HG03103 (cell line): ENCODE data around the gene RPS13.
"Not testable (repeated sequence)": the region's sequence is repeated elsewhere in the genome, so short reads cannot be mapped to it uniquely, and the experiment has no call there.

Source experiments
- ATAC-seq: cut with Tn5 transposase; IDR thresholded peaks from one replicate; pipeline ENCODE4 v1.9.1; 2021; ENCODE audit warnings: low read depth; ENCODE audit not compliant: unreplicated experiment

Gene RPS13

DNA sequence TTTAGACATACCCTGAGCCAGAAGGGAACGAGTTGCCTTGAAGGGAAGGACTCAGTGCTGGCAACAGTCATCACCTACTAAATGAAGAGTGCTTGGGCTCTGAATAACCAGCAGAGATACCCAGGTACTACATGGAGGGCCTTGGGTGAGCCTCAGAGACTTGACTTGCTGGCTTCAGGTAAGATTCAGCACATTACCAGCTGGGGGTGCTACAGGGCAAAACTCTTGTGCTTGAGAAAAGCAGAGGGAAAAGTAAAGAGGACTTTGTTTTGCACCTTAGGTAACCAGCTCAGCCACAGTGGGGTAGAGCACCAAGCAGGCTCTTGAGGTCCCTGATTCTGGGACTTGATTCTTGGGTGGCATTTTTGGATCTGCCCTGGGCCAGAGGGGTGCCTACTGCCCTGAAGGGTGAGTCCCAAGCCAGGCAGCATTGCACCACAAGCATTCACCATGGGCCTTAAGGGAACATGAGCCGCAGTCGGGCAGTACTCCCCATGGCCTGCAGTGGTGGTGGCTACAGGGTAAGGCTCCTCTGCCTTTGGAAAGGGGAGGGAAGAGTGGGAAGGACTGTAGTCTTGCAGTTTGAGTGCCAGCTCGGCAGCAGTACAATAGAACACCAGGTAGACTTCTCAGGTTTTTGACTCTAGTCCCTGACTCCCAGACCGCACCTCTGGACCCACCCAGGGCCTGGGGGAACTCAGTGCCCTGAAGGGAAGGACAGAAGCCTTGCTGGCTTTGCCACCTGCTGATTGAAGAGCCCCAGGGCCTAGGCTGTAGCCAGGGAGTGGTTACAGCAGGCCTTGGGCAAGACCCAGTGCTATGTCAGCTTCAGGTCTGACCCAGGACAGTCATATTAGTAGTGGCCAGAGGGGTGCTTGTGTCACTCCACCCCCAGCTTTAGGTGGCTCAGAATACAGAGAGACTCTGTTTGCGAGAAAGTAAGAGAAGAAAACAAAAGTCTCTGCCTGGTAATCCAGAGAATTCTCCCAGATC lies 40.5 kb downstream of the RPS13 start:
- no peak for ATAC-seq

DNA sequence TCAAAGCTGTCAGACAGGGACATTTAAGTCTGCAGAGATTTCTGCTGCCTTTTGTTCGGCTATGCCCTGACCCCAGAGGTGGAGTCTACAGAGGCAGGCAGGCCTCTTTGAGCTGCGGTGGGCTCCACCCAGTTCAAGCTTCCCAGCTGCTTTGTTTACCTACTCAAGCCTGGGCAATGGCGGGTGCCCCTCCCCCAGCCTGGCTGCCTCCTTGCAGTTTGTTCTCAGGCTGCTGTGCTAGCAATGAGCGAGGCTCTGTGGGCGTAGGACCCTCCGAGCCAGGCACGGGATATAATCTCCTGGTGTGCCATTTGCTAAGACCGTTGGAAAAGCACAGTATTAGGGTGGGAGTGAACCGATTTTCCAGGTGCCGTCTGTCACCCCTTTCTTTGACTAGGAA lies 43.4 kb downstream of the RPS13 start:
- ATAC-seq = not testable (repeated sequence)

DNA sequence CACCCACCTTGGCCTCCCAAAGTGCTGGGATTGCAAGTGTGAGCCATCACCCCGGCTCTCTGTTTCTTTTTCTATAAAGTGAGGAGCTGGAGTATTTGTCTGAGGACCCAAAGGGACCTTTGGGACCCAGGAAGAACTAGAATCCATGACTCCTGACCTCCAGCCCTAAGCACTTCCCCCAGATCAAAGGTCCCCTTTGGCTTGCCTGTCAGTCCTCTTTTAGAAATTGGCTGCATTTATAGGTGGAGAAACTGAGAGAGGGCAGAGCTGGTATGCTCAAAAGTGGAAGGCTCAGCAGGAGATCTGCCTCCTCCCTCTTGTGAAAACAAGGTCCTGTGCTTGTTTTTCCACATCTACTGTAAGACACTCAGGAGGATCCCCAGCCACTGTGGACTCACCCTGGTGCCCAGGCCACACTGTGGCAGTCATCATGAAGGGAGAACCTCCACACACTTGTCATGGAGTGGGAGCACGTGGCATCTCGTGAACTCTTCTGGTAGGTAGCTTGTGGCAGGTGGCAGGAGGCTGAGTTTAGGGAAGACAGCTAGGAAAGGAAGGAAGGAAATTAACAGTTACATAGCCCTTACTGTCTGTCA lies 50.9 kb downstream of the RPS13 start:
- no peak for ATAC-seq

DNA sequence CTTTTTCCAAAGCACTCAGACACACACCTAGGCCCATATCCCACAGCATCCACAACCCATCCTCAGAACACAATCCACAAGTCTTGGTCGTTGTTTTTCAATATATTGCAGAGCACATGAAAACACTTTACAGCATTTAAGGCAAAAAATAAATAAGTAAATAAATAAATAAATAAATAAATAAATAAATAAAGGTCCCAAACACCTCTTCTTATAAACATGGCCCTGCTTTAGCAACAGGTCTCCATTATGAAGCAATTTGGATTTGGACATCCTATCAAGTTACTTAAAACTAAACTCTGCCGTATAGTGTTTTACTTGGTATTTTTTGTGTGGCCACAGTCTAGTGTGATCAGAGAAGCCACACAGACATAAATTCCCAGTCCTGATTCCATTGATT lies 52.5 kb downstream of the RPS13 start:
- no peak for ATAC-seq
